Upper lobe of left lung (tissue), 4 donors: Measurements from ENCODE around the gene MAVS.
"Not testable (repeated sequence)": the region's sequence is repeated elsewhere in the genome, so short reads cannot be mapped to it uniquely, and the experiment has no call there.

Experiments
- EP300 ChIP-seq, 4 donors: sonication (generic); formaldehyde crosslinking; IDR thresholded peaks; one replicate each; pipeline ENCODE4 v1.5.1; 2017; ENCODE audit warnings: antibody characterized with exemption in 4 of 4, control low read depth in 2 of 4
- POLR2A ChIP-seq, 4 donors: fragments of 450-650 bp; IDR thresholded peaks; one replicate each; pipeline ENCODE4 v1.5.1; 2016 to 2017; ENCODE audit warnings: antibody characterized with exemption in 4 of 4, mild to moderate bottlenecking in 2 of 4
- POLR2AphosphoS5 ChIP-seq, 2 donors: sonication (generic); formaldehyde crosslinking; IDR thresholded peaks; one replicate each; pipeline ENCODE4 v1.5.1; 2017; ENCODE audit warnings: antibody characterized with exemption in 2 of 2
- TF ChIP-seq, protein P1 (sequence below), 6 experiments: fragments of 450-650 bp in 4 of 6; fragments of 200-600 bp in 2 of 6; sonication (generic) in 2 of 6; IDR thresholded peaks; one replicate each; pipeline ENCODE4 v1.5.1; 2016 to 2019; ENCODE audit warnings: antibody characterized with exemption in 6 of 6

- not testable (repeated sequence) for TF ChIP-seq POLR2A, POLR2AphosphoS5, EP300 (IDR thresholded peaks at IDR 0.05)
- TF ChIP-seq, protein P1, sequence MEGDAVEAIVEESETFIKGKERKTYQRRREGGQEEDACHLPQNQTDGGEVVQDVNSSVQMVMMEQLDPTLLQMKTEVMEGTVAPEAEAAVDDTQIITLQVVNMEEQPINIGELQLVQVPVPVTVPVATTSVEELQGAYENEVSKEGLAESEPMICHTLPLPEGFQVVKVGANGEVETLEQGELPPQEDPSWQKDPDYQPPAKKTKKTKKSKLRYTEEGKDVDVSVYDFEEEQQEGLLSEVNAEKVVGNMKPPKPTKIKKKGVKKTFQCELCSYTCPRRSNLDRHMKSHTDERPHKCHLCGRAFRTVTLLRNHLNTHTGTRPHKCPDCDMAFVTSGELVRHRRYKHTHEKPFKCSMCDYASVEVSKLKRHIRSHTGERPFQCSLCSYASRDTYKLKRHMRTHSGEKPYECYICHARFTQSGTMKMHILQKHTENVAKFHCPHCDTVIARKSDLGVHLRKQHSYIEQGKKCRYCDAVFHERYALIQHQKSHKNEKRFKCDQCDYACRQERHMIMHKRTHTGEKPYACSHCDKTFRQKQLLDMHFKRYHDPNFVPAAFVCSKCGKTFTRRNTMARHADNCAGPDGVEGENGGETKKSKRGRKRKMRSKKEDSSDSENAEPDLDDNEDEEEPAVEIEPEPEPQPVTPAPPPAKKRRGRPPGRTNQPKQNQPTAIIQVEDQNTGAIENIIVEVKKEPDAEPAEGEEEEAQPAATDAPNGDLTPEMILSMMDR (IDR thresholded peaks at IDR 0.05), result not testable (repeated sequence)
These were observed 51.5 kb downstream of the MAVS start for GRCh38 chr20:3898181-3898580.
